ENCODE measurements around the gene EFCAB11. TPM values are rescaled to one million over a fixed set of nuclear protein-coding genes. Genes with fewer than 3 reads are reported as not detected.

Gene EFCAB11
- total RNA-seq, 4 donors from 2014 or later: 3.2 to 5.1 (median 3.7) TPM

- H3K4me1 ChIP-seq: peaks cover 23% of the 10 kb centered on the region
- WGBS: 89% methylated on average over 7 of the region's 8 CpGs
- H3K36me3 ChIP-seq: no peaks in the 10 kb centered on the region
- no peak overlapping the region for H3K4me3 ChIP-seq
- DNase-seq (ENCODE audit: low spot score in 2 of 2): no peak
- H3K9me3 ChIP-seq: no peaks in the 10 kb centered on the region
- no peak overlapping the region for H3K27ac ChIP-seq
- H3K27me3 ChIP-seq: no peaks in the 10 kb centered on the region
- TF ChIP-seq POLR2AphosphoS5 (IDR thresholded peaks at IDR 0.05) (no peak), POLR2A (IDR thresholded peaks at IDR 0.05) (no peak), EP300 (IDR thresholded peaks at IDR 0.05) (no peak)
- TF ChIP-seq, protein P1, sequence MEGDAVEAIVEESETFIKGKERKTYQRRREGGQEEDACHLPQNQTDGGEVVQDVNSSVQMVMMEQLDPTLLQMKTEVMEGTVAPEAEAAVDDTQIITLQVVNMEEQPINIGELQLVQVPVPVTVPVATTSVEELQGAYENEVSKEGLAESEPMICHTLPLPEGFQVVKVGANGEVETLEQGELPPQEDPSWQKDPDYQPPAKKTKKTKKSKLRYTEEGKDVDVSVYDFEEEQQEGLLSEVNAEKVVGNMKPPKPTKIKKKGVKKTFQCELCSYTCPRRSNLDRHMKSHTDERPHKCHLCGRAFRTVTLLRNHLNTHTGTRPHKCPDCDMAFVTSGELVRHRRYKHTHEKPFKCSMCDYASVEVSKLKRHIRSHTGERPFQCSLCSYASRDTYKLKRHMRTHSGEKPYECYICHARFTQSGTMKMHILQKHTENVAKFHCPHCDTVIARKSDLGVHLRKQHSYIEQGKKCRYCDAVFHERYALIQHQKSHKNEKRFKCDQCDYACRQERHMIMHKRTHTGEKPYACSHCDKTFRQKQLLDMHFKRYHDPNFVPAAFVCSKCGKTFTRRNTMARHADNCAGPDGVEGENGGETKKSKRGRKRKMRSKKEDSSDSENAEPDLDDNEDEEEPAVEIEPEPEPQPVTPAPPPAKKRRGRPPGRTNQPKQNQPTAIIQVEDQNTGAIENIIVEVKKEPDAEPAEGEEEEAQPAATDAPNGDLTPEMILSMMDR (IDR thresholded peaks at IDR 0.05): no peak
Observed at GRCh38 chr14:89957791-89958190, 3.3 kb upstream of the EFCAB11 start.

GRCh38 chr14:89957376-89957775 lies 2.8 kb upstream of the EFCAB11 start:
- 89% methylated on average over 1 of the region's 1 CpG for WGBS
- no peak overlapping the region for H3K27ac ChIP-seq
- H3K9me3 ChIP-seq: no peaks in the 10 kb centered on the region
- H3K27me3 ChIP-seq: no peaks in the 10 kb centered on the region
- no peak overlapping the region for H3K4me3 ChIP-seq
- no peak for TF ChIP-seq POLR2AphosphoS5 (IDR thresholded peaks at IDR 0.05)
- TF ChIP-seq POLR2A (IDR thresholded peaks at IDR 0.05): no peak
- TF ChIP-seq, protein P1 (IDR thresholded peaks at IDR 0.05): no peak
- peaks cover 23% of the 10 kb centered on the region for H3K4me1 ChIP-seq
- DNase-seq (ENCODE audit: low spot score in 2 of 2): no peak
- no peaks in the 10 kb centered on the region for H3K36me3 ChIP-seq

DNA sequence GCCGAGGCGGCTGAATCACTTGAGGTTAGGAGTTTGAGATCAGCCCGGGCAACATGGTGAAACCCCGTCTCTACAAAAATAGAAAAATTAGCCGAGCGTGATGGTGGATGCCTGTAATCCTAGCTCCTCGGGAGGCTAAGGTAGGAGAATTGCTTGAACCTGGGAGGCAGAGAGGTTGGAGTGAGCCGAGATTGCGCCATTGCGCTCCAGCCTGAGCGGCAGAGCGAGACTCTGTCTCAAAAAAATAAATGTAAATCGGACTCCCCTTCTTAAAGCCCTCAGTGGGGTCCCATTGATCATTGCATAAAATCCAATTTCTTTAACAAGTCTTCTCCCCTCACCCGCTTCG lies 2.1 kb upstream of the EFCAB11 start:
- no peak for DNase-seq (ENCODE audit: low spot score in 2 of 2)
- peaks cover 23% of the 10 kb centered on the region for H3K4me1 ChIP-seq
- no peaks in the 10 kb centered on the region for H3K9me3 ChIP-seq
- H3K4me3 ChIP-seq: peak overlapping the region; percentile 82
- whole genome bisulfite sequencing: 31% methylated on average over 15 of the region's 15 CpGs
- no peak for TF ChIP-seq EP300 (IDR thresholded peaks at IDR 0.05)
- peak in 1 of 3 donors; percentile 2 for TF ChIP-seq POLR2AphosphoS5 (IDR thresholded peaks at IDR 0.05)
- H3K27me3 ChIP-seq: no peaks in the 10 kb centered on the region
- H3K27ac ChIP-seq: peak overlapping the region; percentile 93
- H3K36me3 ChIP-seq: no peaks in the 10 kb centered on the region

DNA sequence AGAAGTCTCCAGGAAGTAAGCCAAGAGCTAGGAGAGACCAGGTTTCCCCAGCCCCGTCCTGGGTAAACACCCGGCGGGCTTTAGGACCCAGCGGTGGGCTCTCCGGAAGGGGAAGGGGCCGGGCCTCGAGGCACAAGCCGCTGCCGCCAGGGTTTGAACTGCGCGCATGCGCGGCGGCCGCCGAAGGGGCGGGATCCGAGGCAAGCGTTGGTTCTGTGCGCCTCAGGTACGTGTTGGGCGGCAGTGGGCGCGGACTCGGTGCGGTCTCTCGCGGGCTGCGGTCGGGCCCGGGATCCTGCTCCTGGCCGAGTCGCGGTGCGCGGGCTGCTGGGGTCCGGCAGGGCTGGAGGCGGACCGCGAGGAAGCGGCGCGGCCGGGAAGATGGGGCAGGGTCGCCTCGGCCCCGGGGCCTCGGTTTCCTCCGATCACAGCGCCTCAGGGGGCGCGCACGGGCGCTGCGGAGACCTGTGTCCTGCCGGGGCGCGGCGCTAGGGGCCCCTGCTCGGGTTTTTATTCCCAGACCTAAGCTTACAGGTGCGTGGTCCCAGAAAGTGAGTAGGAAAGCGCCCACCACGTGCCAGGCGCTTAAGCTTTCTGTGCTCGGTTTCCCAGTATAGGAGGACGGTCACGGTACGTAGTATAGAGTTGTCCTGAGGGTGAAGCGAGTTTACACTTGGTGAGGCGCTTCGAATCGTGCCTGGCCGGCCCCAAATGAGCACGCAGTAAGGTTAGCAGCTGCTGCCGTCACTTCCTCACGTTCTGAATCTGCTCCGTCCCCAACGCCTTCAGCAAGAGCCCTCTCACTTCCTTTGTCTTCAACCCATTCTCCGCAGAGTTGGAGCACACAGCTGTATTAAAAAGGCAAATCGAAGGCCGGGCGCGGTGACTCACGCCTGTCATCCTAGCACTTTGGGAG lies 1.5 kb upstream of the EFCAB11 start, which contains the start of gene TDP1:
TSS of gene TDP1 (plus strand) at position 183 of the 916 bp plus-strand sequence. CDS start 7,188 bp downstream, outside the sequence.
- 0% methylated on average over 20 of the region's 84 CpGs for WGBS
- peak within 1 kb of the TSS; percentile 93 for H3K27ac ChIP-seq
- TF ChIP-seq EP300 (IDR thresholded peaks at IDR 0.05) (no peak), POLR2A (IDR thresholded peaks at IDR 0.05) (peak in 1 of 2 donors; percentile 78), POLR2AphosphoS5 (IDR thresholded peaks at IDR 0.05) (peak in 2 of 3 donors; percentile 36 to 64)
- H3K9me3 ChIP-seq: no peaks in the 10 kb centered on the region
- no peaks in the 10 kb centered on the region for H3K36me3 ChIP-seq
- peak; percentile 97 for DNase-seq (ENCODE audit: low spot score in 2 of 2)
- no peaks in the 10 kb centered on the region for H3K27me3 ChIP-seq
- peak within 1 kb of the TSS; percentile 82 for H3K4me3 ChIP-seq
- peaks cover 23% of the 10 kb centered on the region for H3K4me1 ChIP-seq

DNA sequence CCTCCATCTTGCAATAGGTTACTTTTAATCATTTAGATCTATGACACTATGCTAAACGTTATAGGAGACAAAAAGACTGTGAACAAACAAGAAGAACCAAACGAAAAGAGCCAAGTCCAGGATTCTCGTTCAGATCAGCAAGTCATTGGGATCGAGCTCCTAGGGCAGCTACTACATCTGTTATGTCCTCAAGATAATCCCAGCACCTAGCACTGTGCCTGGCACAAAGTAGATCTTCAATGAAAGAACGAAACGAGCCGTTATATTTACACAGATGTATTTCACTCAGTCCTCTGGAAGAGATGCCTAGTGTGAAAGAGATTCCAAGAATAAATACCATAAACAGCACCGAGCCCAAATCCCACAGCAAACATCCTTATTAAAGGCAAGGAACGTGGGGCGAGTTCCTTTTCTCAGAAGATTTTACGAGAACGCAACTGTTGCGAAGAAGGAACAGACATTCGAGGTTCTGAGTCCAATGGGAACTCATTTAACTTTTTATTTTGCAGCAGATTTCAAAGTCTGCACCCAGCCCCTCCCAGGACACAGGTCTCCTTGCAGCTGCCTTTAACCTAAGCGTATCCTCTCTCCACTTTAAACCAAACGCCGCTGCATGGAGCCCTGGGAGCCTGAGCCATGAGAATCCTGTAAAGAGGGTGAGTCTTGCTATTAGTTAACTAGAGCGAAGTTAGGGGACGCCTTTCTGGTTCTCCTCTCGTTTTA lies 653 bp upstream of the EFCAB11 start:
- peak overlapping the region; percentile 93 for H3K27ac ChIP-seq
- peak overlapping the region; percentile 82 for H3K4me3 ChIP-seq
- H3K27me3 ChIP-seq: no peaks in the 10 kb centered on the region
- H3K9me3 ChIP-seq: no peaks in the 10 kb centered on the region
- TF ChIP-seq POLR2AphosphoS5 (IDR thresholded peaks at IDR 0.05): no peak
- TF ChIP-seq POLR2A (IDR thresholded peaks at IDR 0.05): no peak
- TF ChIP-seq, protein P1 (IDR thresholded peaks at IDR 0.05): no peak
- no peak for TF ChIP-seq EP300 (IDR thresholded peaks at IDR 0.05)
- DNase-seq (ENCODE audit: low spot score in 2 of 2): no peak
- H3K36me3 ChIP-seq: no peaks in the 10 kb centered on the region
- 2% methylated on average over 20 of the region's 20 CpGs for WGBS
- peaks cover 23% of the 10 kb centered on the region for H3K4me1 ChIP-seq

DNA sequence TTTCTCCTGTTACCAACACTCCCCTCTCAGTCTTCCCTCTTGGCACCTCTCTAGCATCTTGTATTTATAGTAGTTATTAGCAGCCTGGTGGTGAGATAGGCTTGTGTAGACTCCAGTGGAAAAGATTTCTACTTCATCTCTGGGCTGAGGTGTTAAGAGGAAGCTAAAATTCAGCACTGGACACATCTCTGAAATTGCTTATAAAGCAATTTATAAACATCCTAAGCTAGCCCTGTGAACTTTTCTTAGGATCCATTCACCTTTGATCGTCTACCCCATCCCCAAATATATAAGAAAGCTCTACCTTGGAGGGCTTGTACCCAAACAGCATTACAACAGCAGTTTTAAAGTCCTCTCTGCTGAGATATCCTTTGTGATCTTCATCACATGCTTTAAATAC lies 928 bp downstream of the EFCAB11 start:
- Histone ChIP-seq H3K27ac (no peak overlapping the region), H3K4me1 (peaks cover 23% of the 10 kb centered on the region), H3K36me3 (peaks cover 4% of the 10 kb centered on the region), H3K27me3 (no peaks in the 10 kb centered on the region), H3K4me3 (peak overlapping the region; percentile 82), H3K9me3 (no peaks in the 10 kb centered on the region)
- TF ChIP-seq POLR2AphosphoS5 (IDR thresholded peaks at IDR 0.05): no peak
- 64% methylated on average over 1 of the region's 1 CpG for WGBS
- DNase-seq (ENCODE audit: low spot score in 2 of 2): no peak
